Mammary epithelial cell (primary cell): ENCODE measurements around the gene OR2S2.

Experiments
- EZH2 ChIP-seq: IDR thresholded peaks from 2 replicates; pipeline ENCODE4 v1.6.1; 2012; ENCODE audit warnings: low read length, inconsistent platforms, borderline replicate concordance
- TF ChIP-seq, protein P1 (sequence below), 2 donors: IDR thresholded peaks in 1 of 2; conservative IDR thresholded peaks in 1 of 2; 2 replicates each; pipeline ENCODE4 v1.5.1; 2011 to 2012; ENCODE audit warnings: inconsistent platforms in 2 of 2, low read length in 2 of 2, mild to moderate bottlenecking in 2 of 2, control low read depth in 1 of 2, low read depth in 1 of 2; ENCODE audit not compliant: insufficient read depth in 1 of 2; ENCODE audit errors: extremely low read depth in 1 of 2

DNA sequence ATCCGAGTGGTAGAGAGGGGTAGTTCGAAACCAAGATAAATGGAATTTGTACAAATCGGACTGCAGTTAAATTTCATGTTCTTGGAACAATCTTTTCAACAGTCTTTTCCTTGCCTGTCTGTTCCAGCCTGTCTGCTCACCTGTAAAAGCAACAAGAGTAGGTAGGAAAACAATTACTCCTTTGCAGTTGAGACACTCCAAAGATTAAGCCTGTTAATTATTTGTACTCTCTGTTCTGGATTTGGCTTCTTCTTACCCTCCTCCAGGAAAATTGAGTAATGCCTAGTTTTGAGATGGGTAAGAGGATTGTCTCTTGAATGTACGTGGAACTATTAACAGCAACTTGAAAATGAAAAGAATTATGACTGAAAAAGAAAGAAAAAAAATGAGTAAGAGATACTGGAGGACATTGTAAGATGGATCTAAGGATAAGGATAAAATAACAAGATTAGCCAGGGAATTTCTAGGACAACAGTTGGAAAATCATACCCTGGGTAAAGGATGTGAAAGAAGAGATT lies 24.3 kb downstream of the OR2S2 start:
- no peak for TF ChIP-seq EZH2
- TF ChIP-seq, protein P1, sequence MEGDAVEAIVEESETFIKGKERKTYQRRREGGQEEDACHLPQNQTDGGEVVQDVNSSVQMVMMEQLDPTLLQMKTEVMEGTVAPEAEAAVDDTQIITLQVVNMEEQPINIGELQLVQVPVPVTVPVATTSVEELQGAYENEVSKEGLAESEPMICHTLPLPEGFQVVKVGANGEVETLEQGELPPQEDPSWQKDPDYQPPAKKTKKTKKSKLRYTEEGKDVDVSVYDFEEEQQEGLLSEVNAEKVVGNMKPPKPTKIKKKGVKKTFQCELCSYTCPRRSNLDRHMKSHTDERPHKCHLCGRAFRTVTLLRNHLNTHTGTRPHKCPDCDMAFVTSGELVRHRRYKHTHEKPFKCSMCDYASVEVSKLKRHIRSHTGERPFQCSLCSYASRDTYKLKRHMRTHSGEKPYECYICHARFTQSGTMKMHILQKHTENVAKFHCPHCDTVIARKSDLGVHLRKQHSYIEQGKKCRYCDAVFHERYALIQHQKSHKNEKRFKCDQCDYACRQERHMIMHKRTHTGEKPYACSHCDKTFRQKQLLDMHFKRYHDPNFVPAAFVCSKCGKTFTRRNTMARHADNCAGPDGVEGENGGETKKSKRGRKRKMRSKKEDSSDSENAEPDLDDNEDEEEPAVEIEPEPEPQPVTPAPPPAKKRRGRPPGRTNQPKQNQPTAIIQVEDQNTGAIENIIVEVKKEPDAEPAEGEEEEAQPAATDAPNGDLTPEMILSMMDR (conservative IDR thresholded peaks at IDR 0.05 in 1 of 2, IDR thresholded peaks at IDR 0.05 in 1 of 2; ENCODE audit: extremely low read depth in 1 of 2, insufficient read depth in 1 of 2, low read depth in 1 of 2, low read length in 2 of 2): no peak
